Heart right ventricle (tissue), 16 donors: ENCODE results near the gene TAF5. TPM values are rescaled to one million over a fixed set of nuclear protein-coding genes. Genes with fewer than 3 reads are reported as not detected.

ENCODE experiments used
- ATAC-seq, 8 donors: fragments of 200-7000 bp; cut with Tn5 transposase; one replicate each; pipeline ENCODE4 v1.9.1; 2020; ENCODE audit warnings: mild to moderate bottlenecking in 8 of 8, moderate library complexity in 8 of 8, moderate number of reproducible peaks in 1 of 8
- DNase-seq, 2 donors: peaks; one replicate each; pipeline ENCODE4 v3.0.0-alpha.2; 2020
- H3K27ac ChIP-seq, 10 donors: fragments of 200-600 bp; sonication (generic) in 2 of 10; one replicate each; pipeline versions ENCODE4 v1.5.0 to v1.8.0; 2020 to 2022; ENCODE audit warnings: mild to moderate bottlenecking in 3 of 10
- H3K27me3 ChIP-seq, 7 donors: fragments of 200-600 bp; one replicate each; pipeline ENCODE4 v1.8.0; 2021 to 2022; ENCODE audit warnings: mild to moderate bottlenecking in 2 of 7
- H3K36me3 ChIP-seq, 9 donors: fragments of 200-600 bp; sonication (generic) in 1 of 9; one replicate each; pipeline versions ENCODE4 v1.5.0 to v1.8.0; 2020 to 2022; ENCODE audit warnings: mild to moderate bottlenecking in 2 of 9
- H3K4me1 ChIP-seq, 9 donors: fragments of 200-600 bp; sonication (generic) in 1 of 9; one replicate each; pipeline versions ENCODE4 v1.5.0 to v1.8.0; 2020 to 2022; ENCODE audit warnings: mild to moderate bottlenecking in 4 of 9
- H3K4me3 ChIP-seq, 10 donors: fragments of 200-600 bp; sonication (generic) in 2 of 10; one replicate each; pipeline versions ENCODE4 v1.5.0 to v1.8.0; 2020 to 2022; ENCODE audit warnings: mild to moderate bottlenecking in 7 of 10, moderate library complexity in 2 of 10
- H3K9me3 ChIP-seq, 11 donors: fragments of 200-600 bp in 10 of 11; sonication (generic) in 2 of 11; one replicate each; pipeline versions ENCODE4 v1.5.0 to v1.8.0; 2013 to 2022; ENCODE audit warnings: mild to moderate bottlenecking in 2 of 11, control low read depth in 1 of 11, moderate library complexity in 1 of 11
- CTCF ChIP-seq, 9 donors: fragments of 200-600 bp; sonication (generic) in 2 of 9; IDR thresholded peaks; one replicate each; pipeline versions ENCODE4 v1.5.0 to v1.8.0; 2021 to 2022; ENCODE audit warnings: antibody characterized with exemption in 9 of 9, mild to moderate bottlenecking in 5 of 9, moderate library complexity in 1 of 9
- WGBS, 2 donors: extraction: QIAGEN DNeasy Blood & Tissue Kit; methylation state at CpG; one replicate each; pipeline ENCODE4 v1.1.7; 2013; ENCODE audit warnings: inconsistent platforms in 1 of 2; 5-methylcytosine and 5-hydroxymethylcytosine counted together
- intact Hi-C, 10 donors: fragments of 100-400 bp; cut with DNase I; formaldehyde crosslinking; loops; one replicate each; pipeline versions ENCODE4 v1.11.1 to v1.14.2; 2022
- polyA plus RNA-seq, 2 donors: library from polyadenylated mRNA; stranded (reverse); fragments of 200-250 nt; gene quantifications; one replicate each; pipeline ENCODE4 v1.2.3, GENCODE V29; 2013
- total RNA-seq, 10 donors: library from RNA; stranded (reverse); fragmentation: NEBNext Ultra II Directional in 3 of 10; extraction: Animal tissue kit (Norgen Biotek cat#: 25700) in 3 of 10; gene quantifications; one replicate each; pipeline versions ENCODE4 v1.2.1 to v1.2.4, GENCODE V29; 2021 to 2023
- donor health status: Arrhythmogenic right ventricular cardiomyopathy.
- donor health status: ischemic (EF 13 %, LVEDD 7.1; RV severe dilation, severe dysfunction).
- donor health status: healthy with polysubstance abuse.
- donor health status: DM: no; HTN: yes; CAD: no.
- donor health status: DM: no; HTN: no; CAD: no.
- donor health status: ischemic (EF 25% LVEDD 6.9; RV normal size, moderate dysfunction).
- donor health status: ischemic (EF 25% LVEDD 5.7; RV mildly dilated, moderate dysfunction).
- donor health status: healthy.
- donor health status: DM: yes; HTN: yes; CAD: no.
- donor health status: Ischemic cardiomyopathy.
- donor health status: ischemic (EF 35%, LVEDD 5.7; RV mildly dilated, moderate dysfunction).
- donor health status: nonischemic (EF 11% LVEDD 7.7; RV severe dilation, severe dysfunction).
- donor health status: DM: yes; HTN: yes; CAD: no.
- donor health status: PGD.
- donor health status: ischemic (EF 29% LVEDD 5.4; RV normal size, mild dysfunction).
- donor health status: nonischemic (EF 23%, LVEDD 6.1; RV moderate dilation, normal function).

The TAF5 gene
- total and polyA plus RNA-seq, 12 donors = 1.5 to 3.8 (median 2.1) TPM

- intact Hi-C loops = no loop called here
- peaks cover 0 to 69% (median 13%) of the 10 kb centered on the region in 9 donors for H3K36me3 ChIP-seq
Observed at GRCh38 chr10:103374263-103374662, 6.5 kb downstream of the TAF5 start.

GRCh38 chr10:103382769-103383168 lies 15.0 kb downstream of the TAF5 start:
- no peak for ATAC-seq
- H3K9me3 ChIP-seq = no peaks in the 10 kb centered on the region
- no peak overlapping the region for H3K27ac ChIP-seq
- peaks cover 0 to 100% (median 37%) of the 10 kb centered on the region in 9 donors for H3K36me3 ChIP-seq
- no peak for DNase-seq
- 93 to 94% methylated on average over 5 of the region's 5 CpGs for WGBS, 2 donors
- no peaks in the 10 kb centered on the region for H3K4me1 ChIP-seq
- H3K27me3 ChIP-seq = no peaks in the 10 kb centered on the region
- H3K4me3 ChIP-seq = no peak overlapping the region
- no peak for TF ChIP-seq CTCF (IDR thresholded peaks at IDR 0.05)
- intact Hi-C loops = no loop called here

More at GRCh38 chr10:103374263-103374662, 6.5 kb downstream of the TAF5 start:
- Histone ChIP-seq H3K4me1 (peaks cover 0 to 19% (median 7%) of the 10 kb centered on the region in 9 donors), H3K4me3 (no peak overlapping the region), H3K27me3 (no peaks in the 10 kb centered on the region), H3K27ac (no peak overlapping the region), H3K9me3 (no peaks in the 10 kb centered on the region)
- ATAC-seq (no peak), DNase-seq (no peak)
- 94 to 96% methylated on average over 5 of the region's 5 CpGs for WGBS, 2 donors
- no peak for TF ChIP-seq CTCF (IDR thresholded peaks at IDR 0.05)

DNA sequence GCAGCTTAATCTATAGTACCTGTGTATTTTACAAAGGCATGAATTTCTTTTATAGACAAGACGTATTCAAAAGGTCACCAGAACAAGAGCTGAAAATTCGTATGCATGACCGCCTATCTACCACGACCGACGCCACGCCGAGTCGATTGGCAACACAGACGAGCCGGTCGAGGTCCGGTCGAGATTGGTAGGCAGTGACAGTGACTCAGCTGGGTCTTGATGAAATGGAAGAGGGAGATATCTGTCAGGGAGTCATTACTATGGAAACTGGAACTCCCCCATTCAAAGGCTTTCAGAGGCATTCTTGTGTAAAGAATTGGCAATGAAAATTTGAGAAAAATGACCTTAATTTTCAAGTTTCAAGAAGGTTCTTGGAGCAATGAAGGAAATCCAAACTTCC lies 26.4 kb downstream of the TAF5 start:
- no peaks in the 10 kb centered on the region for H3K27me3 ChIP-seq
- DNase-seq = no peak
- H3K4me1 ChIP-seq = peaks cover 3 to 53% (median 44%) of the 10 kb centered on the region in 9 donors
- H3K27ac ChIP-seq = no peak overlapping the region
- no peaks in the 10 kb centered on the region for H3K9me3 ChIP-seq
- 83 to 84% methylated on average over 14 of the region's 14 CpGs for WGBS, 2 donors
- H3K36me3 ChIP-seq = peaks cover under 1 to 63% (median 34%) of the 10 kb centered on the region in 9 donors
- H3K4me3 ChIP-seq = peak overlapping the region in 1 of 10 donors; percentile 87
- TF ChIP-seq CTCF (IDR thresholded peaks at IDR 0.05) = no peak
- intact Hi-C loops = no loop called here
- no peak for ATAC-seq

- Histone ChIP-seq H3K27me3 (no peaks in the 10 kb centered on the region), H3K4me1 (peaks cover 3 to 53% (median 44%) of the 10 kb centered on the region in 9 donors), H3K36me3 (peaks cover 0 to 63% (median 27%) of the 10 kb centered on the region in 9 donors), H3K27ac (peak overlapping the region; percentile 77 to 96 (median 92)), H3K9me3 (no peaks in the 10 kb centered on the region), H3K4me3 (peak overlapping the region; percentile 80 to 98 (median 86))
- WGBS, 2 donors = 1 to 3% methylated on average over 11 of the region's 11 CpGs
- TF ChIP-seq CTCF (IDR thresholded peaks at IDR 0.05) = no peak
- no peak for DNase-seq
- intact Hi-C loops = no loop called here
- ATAC-seq = peak in 4 of 8 donors; percentile 3 to 41 (median 40)
Observed at GRCh38 chr10:103395754-103396066, 27.9 kb downstream of the TAF5 start.
